Fibroblast of gingiva (primary cell): ENCODE measurements around the gene FAM83E.
"Not testable (repeated sequence)": the region's sequence is repeated elsewhere in the genome, so short reads cannot be mapped to it uniquely, and the experiment has no call there.

Source experiments
- DNase-seq: peaks from one replicate; pipeline ENCODE4 v3.0.0-alpha.2; 2011; ENCODE audit warnings: low read depth

The FAM83E gene

DNA sequence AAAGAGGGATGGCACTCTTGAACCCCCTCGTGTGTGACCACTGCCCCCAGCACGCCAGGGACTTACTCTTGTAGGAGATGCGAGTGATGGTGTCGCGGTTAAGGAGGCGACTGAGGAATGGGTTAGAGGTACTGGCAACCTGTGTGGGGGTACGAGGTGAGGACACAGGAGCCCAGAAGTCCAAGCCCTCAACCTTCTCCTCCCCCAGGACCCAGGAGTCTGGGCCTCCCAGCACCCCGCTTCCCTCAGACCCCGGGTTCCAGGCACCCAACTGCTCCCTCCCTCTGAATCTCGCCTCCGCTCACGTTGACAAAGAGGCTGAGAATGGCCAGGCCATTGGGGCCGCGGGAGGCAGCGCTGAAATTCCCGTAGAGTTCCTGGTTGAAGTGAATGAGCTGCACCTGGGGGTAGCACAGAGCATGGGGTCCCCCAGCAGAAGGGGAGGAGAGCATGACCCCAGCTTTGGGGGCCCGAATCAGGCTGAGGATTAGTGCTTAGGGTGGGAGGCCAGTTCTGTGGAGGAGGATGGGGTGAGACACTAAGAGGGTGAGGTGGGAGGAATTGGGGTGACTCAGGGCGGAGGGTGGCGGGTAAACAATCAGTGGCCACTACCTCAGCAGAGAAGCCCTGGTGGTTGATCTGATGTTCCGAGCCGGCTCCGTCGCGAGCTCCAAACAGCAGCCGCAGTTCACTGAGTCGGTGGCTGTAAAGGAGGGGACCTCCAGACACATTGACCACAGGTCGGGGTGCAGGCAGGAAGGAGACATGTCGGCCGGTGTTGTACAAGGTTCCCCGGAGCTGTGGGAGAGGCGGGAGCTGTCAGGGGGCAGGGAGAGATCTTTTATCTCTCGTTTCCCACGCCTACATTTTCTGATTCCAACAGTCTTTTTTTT is 24.9 kb upstream of the FAM83E start:
- DNase-seq = no peak

DNA sequence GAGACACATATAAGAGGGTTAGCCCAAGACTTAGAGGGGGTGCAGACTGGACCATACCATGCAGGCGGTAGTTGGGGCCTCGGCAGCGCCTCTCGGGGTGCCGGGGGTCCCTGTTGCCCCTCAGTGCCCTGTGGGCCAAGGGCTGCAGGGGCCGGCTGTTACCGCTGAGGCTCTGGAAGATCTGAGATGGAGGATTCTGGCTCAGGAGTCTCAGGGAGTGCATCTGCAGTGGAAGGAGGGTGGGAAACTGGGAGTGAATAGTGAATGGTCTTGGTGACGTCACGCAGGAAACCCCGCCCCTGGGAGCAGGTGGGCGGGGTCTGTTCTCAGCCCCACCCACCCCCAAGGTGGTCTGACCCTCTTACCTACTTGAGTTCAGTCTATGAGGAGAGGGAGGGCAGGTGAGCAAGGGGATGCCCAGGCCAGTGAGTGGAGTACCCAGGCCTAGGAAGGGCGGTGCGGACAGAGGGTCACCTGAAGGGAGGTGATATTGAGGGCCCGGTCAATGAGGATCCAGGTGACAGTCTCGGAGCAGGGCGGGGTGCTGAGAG is 24.0 kb upstream of the FAM83E start:
- DNase-seq = no peak

DNA sequence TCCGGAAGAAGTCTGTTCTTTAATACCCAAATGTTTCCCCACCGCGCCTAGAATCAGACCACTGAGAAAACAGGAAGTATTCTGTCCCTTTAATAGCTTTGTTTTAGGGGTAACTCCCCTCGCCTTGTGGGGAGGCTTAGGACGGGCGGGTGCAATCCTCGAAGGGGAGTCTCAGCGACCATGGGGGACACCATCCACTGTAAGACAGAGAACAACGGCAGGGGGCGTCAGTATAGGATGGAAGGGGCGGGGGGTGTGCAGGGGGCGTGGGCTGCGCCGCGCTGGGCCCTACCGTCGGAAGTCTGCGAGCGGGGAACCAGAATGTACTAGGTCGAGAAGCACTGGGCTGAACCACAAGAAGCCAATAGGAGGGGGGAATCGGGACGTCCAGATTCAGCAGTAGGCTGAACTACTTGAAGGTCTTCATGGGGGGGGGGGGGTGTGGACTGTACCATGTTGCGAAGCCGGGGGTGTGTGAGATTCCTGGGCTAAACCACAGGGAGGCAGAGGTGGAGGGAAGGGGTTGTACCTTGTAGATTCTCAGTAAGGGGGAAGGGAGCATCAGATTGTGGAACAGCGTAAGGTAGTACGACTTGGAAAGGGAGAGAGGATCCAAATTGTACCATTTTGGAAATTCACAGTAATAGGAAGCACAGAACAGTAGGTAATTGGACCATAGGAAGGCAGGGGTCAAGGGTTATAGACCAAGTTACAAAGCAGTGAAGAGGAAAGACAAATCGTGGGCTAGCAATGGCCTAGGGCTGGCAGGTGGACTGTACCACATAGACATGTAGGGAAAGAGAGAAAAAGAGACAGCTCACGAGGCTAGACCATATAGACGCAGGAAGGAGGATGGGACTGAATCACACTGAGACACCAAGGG is 23.3 kb upstream of the FAM83E start:
- peak; percentile 94 for DNase-seq

DNA sequence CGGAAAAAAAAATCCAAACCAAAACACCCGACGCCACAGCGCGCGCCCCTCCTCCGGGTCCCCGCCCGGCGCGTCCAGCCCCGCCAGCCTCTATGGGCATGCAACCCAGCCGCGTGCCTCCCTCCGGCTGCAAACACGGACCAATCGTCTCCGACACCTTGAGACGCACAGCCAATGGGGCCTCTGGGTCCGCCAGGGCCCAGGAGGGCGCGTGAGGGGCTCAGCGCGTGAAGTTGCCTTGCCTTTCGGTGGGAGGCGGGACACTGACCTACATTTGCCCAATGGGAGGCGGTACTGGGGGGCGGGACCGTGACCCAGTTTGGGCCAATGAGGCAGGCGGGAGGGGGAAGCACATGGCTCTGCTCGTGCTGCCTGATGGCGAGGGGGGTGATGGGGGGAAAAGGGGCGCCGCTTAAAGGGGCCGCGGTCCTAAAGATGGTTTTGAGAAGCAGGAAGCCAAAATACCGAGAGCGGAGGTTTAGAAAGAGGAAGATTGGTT is 22.6 kb upstream of the FAM83E start:
- peak; percentile 98 for DNase-seq

DNA sequence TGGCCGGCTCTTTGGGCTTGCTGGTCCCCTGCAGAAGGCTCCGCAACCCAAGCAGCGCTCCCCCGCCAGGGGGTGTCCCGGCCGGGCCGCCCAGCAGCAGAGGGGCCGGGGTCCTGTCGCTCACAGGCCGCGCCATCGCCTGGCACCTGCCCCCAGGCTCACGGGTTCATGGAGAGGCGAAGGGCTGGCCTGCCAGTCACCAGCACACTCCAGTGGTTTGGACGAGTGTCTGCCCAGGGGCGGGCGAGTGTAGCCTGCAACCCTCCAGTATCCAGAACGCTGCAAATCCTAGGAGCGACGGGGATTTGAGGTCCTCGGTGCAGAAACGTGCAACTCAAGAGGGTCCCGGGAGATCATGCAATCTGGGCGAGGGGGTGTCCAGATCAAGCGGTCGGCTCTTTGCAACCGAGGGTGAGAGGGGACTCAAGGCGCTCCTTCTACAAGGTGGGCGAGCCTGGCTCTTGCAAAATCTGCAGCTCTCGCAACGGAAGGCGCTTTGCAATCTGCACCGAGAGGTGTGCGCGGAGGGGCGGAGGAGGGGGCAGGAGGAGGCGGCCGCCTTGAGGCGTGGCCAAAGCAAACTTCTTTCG is 22.1 kb upstream of the FAM83E start, which contains the start of gene DBP:
DBP (minus strand) TSS at position 521 of the 590 bp plus-strand sequence; CDS start at position 136, 385 bp downstream.
- no peak for DNase-seq

DNA sequence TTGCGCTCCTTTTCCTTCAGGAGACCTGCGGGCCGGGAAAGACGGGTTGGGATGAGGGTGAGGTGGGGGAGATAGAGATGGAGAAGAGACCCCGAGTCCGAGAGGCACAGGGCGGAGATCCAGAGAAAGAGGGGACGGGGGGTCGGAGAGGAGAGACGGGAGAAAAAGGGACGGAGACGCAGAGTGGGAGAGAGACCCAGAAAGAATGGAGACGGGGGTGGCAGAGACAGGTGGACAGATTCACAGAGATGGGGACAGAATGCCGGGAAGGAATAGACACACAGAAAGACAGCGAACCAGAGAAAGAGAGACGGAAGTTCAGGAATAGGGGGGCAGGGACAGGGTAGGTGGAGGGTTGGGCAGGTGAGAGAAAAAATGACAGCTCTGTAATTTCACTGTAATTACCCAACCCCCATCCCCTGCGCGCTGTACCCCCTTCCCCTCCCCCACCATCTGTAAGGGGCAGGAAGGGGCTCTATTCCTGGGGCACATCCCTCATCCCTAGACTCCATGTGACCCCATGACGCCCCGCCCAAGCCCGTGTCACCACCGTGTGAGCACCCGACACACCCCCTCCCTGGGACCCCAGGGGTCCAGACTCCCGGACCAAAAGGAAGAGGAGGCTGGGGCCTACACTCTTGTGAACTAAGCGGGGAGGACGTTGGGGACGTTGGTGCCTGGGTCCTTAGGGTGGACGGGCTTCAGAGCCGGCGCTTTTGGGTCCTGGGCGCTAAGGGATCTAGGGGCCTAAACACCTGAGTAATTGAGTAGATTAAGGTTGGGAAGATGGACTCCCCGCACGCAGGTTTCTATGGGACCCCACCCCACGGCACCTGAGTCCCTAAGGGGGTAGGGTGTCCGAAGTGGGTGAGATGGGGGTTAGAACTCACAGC is 21.3 kb upstream of the FAM83E start:
- no peak for DNase-seq

DNA sequence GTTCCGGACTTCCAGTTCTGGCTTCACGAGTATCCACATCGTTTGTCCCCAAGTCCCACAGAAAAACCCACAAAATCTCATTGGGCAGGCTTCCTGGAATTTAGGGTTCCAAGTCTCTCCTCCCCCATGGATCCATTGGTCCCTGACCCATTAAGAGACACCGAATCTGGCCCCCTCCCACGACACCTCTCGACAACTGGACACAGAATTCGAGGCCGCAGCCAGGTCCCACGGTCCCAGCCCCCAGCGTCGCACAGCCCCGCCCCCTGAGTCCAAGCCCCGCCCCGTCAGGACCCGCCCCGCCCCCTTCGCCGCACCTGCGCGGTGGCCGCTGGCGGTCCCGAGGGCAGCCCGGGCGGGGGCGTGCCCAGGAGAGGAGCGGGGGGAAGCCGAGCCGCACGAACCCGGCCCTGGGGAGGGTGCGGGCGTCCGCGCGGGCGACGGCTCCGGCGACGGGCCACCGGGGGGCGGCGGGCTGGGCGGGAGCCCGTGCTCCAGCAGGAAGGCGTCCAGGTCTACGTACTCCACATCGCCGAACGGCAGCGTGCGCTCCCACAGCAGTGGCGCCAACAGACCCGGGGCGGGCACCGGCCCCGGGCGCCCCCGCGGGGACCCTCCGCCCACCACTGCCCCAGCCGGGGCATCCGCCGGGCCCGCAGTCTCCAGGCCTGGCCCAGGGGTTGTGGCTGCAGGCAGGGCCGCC is 20.5 kb upstream of the FAM83E start:
- no peak for DNase-seq

DNA sequence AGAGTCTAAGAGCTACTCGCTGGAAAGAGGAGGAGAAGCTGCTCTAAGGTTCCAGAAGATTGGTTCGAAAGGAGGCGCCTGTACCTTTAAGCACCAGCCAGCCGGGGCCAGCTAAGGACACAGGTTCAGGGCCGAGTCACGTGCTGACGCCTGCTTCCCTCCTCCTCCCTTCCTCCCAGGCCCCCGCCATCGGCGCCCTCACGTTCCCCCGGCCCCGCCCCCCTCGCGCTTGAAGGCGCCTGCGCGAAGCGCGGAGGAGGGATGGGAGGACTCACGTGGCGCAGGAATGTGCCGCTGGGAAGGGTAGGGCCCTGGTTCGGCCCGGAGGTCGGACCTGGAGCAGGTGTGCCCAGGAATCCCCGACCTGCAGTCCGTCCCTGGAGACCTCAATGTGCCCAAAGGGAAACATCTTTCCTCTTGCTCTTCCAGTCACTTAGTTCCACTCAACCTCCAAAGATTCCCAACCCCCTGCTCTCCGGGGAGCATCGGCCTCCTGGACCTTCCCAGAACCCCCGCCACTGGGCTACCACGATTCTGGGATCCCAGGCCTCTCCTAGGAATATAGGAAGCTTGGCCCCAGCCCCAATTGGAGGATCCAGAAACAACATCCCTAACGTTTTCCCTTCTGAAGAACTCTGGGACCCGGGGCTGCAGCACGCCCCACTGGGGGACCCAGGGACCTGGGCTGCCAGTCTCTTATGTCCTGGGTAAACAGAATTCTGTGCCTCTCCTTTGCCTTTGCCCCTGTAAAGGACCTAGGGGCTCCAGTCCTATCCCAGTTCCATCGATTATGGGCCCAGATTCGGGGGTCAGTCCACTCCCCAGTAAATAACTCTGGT is 19.8 kb upstream of the FAM83E start:
- DNase-seq = peak; percentile 95

DNA sequence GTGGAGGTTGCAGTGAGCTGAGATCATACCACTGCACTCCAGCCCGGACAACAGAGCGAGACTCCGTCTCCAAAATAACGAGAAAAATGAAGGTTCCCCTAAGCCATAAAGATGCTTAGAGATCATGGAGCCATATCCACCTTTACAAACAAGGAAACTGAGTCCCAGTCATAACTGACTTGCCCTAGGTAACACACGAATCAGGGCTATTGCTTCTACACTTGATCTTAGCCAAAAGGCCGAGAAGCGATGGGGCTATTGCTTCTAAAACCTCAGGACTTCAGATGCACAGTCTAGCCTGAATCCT is 19.1 kb upstream of the FAM83E start:
- no peak for DNase-seq

DNA sequence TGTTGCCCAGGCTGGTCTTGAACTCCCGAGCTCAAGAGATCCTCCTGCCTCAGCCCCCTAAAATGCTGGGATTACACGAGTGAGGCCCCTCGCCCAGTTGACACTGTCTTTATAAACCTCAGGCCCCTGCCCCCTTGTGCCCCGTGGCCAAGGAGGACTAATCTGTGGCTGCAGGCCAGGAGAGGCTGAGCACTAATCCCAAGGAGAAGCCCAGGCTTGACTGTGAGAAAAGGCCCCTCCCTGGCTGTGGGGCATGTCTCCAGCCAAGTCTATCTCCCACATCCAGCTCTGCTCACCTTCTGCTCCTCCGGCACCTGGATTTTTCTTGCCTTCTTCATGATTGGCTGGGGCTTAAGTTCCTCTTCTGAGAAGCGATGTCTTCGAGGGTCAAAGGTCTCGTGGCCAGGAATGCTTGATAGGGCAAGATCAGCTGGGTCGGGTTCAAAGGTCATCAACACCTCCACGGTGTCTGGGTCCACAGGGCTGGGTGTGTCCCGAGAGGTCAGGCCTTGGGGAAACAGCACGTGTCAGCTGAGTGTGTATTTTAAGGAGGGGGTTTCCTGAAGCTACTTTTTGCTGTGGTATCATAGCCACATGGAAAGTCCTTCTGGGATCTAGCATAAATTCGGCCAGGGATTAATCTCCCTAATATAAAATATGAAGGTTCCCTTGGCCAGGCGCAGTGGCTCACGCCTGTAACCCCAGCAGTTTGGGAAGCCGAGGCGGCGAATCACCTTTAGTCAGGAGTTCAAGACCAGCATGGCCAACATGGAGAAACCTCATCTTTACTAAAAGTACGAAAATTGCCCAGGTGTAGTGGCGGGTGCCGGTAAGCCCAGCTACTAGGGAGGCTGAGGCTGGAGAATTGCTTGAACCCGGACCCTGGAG is 18.5 kb upstream of the FAM83E start:
- DNase-seq = no peak

DNA sequence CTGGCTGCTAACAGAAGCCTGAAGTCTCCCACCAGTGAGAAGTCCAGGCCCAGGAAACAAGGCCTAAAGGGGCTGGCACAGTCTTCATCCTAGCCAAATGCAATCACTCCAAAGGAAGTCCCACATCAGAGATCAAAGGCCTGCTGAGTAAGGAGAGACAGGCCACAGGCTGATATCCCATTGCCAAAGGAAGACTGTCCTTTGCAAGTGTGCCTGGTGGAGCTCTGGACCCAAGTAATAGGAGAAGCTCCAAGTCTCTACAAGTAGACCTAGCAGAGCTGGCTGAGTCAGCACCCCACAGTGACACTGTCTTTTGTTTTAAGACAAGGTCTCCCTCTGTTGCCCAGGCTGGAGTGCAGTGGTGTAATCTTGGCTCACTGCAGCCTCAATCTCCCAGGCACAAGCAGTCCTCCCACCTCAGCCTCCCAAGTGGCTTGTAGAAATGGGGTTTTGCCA is 17.8 kb upstream of the FAM83E start:
- DNase-seq = no peak

DNA sequence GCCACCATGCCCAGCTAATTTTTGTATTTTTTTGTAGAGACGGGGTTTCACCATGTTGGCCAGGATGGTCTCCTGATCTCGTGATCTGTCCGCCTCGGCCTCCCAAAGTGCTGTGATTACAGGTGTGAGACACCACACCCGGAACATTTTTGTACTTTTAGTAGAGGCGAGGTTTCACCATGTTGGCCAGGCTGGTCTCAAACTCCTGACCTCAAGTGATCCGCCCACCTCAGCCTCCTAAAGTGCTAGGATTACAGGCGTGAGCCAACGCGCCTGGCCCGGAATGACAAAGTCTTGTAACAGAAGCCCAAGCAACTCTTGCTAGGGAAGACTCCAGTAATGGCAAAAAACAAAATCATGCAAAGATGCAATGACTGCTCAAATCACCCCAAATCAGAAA is 17.4 kb upstream of the FAM83E start:
- DNase-seq = not testable (repeated sequence)

DNA sequence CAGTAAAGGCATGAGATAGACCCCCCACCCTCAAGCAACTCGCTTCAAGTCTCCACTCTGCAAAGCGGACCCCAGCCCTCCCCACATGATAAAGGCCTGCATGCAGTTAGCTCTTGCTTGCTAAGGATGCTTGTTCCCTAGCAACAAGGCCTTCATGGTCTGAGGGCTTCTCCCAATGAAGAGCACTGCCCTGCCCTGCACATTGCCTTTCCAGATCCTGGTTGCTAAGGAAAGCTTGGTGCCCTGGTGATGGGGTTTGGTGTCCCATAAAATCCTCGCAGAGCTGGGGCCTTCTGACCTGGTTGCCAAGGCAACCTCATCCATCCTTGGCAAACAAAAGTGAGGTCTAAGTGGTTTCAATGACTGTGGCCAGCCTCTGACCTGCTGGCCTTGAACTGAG is 16.3 kb upstream of the FAM83E start:
- DNase-seq = no peak

DNA sequence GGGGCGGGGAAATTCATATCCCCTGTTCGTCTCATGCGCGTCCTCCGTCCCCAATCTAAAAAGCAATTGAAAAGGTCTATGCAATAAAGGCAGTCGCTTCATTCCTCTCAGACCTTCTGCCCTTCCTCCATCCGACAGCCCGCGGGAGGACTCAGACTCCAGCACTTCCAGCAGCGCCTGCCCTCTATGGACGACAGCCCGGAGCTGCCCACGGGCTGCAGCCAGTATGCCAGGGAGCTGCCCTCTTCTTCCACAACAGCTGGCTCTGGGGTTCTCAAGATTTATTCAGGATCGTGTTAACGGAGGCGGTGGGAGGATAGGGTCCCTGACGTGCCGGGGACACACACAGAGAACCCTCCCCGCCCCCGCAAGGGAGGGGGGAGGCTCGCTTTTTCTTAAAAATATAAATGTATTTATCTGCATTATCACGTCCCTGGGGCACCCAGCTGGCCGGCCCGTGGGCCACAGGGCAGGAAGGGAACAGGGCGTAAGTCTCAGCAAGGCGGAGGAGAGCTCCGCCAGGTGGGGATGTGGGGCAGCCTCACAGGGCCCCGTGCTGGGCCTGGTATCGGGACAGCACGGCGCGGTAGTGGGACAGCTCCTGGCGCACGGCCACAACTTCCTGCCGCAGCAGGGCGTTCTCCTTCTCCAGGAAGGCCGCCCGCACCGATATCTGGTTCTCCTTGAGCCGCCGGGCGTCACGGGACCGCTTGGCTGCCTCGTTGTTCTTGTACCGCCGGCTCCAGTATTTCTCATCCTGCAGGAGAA is 15.6 kb upstream of the FAM83E start:
- DNase-seq = peak; percentile 47

DNA sequence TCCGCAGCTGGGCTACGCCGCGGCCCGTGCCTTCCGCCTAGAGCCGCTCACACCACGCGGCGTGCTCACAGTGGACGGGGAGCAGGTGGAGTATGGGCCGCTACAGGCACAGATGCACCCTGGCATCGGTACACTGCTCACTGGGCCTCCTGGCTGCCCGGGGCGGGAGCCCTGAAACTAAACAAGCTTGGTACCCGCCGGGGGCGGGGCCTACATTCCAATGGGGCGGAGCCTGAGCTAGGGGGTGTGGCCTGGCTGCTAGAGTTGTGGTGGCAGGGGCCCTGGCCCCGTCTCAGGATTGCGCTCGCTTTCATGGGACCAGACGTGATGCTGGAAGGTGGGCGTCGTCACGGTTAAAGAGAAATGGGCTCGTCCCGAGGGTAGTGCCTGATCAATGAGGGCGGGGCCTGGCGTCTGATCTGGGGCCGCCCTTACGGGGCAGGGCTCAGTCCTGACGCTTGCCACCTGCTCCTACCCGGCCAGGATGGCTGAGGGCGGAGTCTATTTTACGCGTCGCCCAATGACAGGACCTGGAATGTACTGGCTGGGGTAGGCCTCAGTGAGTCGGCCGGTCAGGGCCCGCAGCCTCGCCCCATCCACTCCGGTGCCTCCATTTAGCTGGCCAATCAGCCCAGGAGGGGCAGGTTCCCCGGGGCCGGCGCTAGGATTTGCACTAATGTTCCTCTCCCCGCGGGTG is 14.9 kb upstream of the FAM83E start:
- no peak for DNase-seq

DNA sequence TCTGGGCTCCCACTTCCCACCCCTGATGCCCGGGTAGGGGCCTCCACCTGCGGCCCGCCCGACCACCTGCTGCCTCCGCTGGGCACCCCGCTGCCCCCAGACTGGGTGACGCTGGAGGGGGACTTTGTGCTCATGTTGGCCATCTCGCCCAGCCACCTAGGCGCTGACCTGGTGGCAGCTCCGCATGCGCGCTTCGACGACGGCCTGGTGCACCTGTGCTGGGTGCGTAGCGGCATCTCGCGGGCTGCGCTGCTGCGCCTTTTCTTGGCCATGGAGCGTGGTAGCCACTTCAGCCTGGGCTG is 14.4 kb upstream of the FAM83E start:
- DNase-seq = no peak
